G401.6 (cell line): ENCODE measurements around the gene TRMT2A.

Source experiments
- FAIRE-seq: peaks from 2 replicates; lab custom pipeline; 2012; peaks lifted over from hg19 to GRCh38; lab: Jason Lieb, UNC

The TRMT2A gene

DNA sequence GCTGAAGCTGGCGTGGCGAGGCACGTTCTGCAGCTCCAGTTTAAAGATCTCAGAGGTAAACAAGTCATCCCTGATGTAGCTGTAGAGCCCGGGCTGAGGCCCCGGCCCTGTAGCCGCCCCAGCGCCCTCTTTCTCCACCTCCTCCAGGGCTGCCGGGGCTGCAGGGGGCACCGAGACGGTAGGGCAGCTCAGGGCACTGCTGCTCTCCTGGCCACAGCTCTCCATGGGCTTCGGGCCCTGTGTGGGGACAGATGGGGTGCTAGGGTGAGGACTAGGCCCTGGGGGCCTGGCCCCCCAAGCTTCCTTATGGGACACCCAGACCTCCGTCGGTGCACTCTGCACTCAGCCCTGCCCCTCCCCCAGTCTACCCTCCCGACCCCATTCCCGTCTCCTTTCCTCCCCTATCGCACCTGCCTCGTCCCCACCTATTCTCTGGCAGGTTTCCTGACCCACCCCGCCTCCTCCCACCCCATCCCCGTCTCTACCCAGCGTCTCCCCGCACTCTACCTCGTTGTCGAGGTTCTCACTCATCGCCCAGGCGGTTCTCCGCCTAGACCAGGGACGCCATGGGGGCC is 563 bp downstream of the TRMT2A start:
- FAIRE-seq: no peak

GRCh38 chr22:20115691-20116375 is 1.2 kb downstream of the TRMT2A start, which contains the start of gene RANBP1:
Gene RANBP1 (plus strand): TSS chr22:20116104. CDS start chr22:20116185, 81 bp downstream.
- FAIRE-seq: no peak

DNA sequence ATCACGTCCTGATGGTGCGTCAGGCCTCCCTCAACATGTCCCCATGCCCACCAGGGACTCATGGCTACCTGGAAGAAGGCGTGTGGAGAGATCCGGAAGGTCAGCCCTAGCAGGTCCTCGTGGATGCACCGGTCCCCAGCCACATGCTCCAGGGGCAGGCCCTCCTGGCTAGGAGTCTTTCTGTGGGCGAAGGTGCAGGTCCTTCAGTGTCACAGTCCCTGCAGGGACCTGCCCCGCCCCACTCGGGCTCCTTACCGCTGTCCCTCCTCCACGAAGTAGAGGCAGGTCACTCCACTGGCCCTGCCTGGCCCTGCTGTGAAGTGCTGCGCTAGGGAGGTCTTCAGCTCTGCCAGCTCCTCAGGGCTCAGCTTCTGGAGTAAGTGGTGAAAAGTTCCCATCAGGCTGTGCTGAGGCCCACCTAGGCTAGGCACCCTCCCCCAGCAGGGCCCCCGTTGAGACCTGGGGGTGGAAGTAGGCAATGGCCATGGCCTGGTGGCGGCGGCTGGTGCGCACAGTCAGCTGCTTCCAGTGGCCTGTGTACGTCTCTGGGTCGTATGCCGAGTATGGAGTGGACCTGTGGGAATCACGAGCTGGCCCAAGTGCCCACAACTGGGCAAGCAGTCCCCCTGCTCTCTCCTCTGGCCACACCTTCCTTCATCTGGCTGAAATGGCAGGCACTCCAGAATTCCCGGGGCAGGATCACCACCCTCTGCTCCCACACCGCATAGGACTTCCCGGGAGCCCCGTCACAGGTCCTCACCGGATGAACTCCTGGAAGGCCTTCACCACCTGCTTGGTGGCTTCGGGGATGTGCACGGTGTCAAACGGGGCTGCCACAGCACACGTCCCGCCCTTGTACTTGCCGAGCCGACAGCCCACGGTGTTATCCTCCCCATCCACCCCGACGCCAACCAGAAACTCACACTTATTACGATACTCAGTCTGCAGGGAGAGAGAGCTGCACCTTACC is 2.2 kb downstream of the TRMT2A start:
- no peak for FAIRE-seq

DNA sequence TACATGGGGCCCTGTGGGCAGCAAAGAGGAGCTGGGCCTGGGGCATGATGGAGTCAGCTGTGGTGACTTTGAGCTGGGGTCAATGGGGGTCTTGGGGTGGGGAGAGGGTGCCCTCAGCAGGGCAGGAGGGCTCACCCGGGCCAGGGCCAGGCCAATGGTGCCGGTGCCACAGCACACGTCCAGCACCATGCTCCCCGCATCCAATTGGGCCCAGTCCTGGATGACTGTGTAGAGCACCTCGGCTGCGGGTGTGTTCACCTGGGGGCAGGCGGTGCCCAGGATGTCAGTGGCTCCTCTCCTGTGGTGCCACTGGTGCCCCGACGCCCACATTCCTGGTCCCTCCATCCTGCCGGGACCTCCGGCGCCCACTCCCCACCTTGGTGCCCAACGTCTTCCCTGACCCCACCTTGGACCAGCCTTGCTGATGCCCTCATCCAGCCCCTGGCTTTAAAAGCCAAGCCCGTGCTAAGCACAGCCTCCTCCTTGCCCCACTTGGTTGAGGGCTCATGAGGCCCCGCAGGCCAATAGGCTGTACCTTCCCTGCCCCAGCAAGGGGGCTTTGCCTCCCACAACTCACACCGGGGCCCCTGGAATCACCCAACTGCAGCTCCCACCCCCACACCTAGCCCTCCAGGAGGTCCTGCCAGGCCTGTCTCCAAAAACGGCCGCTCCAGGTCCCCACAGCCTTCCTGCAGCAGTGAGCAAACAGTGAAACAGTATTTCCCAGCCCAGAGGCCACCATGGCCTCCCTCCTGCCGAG is 3.3 kb downstream of the TRMT2A start:
- no peak for FAIRE-seq

- no peak for FAIRE-seq
Measured at GRCh38 chr22:20112623-20113511, 4.2 kb downstream of the TRMT2A start.

GRCh38 chr22:20111689-20112622 is 5.1 kb downstream of the TRMT2A start:
- no peak for FAIRE-seq

DNA sequence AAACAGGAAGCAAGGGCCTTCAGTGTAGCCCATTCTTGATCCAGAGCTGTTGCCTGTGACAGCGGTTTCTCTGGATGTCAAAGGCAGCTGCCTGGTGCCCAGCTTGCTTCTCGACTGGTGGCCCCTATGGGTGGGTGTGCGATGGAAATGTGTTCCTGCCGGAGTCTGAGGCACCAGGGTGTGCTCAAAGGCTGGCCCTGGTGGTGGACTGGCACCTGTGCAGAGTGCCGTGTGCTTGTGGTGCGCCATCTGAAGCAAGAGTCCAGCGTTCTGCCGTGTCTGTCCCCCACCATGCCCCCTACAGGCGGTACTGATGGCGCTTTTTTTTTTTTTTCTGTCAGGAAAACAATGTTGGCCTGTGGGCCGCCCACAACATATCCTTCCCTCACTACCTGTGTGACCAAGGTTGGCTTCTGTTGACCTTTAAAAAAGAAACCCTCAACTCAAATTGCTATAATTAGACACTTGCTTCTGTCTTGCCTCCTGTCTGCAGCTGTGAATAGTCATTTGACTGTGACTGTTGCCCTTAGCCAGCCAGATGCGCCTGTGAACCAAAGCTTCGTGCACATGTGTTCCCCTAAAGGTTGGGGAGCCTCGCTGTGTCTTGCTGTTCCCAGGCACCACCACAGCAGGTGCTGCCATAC is 5.9 kb downstream of the TRMT2A start:
- FAIRE-seq: peak; percentile 74

DNA sequence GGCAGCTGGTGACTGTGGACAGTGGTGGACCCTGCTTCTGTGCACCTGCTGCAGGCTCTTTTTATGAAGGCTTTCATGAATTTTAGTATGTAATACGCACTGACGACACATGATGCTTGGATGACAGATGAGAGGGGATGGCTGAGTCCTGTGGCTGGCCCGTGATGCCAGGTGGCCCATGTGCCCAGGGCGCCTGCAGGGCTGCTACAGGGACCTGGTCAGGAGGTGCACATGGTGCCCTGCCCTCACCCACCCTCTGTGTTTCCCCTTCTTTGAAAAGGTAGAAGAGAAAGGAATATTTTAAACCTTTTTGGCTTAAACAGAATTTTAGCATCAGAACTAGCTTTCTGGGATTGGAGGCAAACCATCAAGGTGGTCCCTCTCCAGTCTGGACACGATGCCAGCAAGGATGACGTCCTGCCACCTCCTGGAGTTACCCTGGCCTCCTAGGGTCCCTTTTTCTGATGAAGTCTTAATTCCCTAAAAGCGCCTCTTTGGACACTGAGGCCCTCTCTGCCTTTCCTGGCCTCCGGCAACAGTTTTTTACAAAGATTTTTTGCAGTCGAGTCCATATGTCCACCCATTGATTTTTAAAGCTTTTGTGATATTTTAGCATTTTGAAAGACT is 6.6 kb downstream of the TRMT2A start:
- FAIRE-seq: no peak

GRCh38 chr22:20109411-20110358 is 7.3 kb downstream of the TRMT2A start:
- no peak for FAIRE-seq

DNA sequence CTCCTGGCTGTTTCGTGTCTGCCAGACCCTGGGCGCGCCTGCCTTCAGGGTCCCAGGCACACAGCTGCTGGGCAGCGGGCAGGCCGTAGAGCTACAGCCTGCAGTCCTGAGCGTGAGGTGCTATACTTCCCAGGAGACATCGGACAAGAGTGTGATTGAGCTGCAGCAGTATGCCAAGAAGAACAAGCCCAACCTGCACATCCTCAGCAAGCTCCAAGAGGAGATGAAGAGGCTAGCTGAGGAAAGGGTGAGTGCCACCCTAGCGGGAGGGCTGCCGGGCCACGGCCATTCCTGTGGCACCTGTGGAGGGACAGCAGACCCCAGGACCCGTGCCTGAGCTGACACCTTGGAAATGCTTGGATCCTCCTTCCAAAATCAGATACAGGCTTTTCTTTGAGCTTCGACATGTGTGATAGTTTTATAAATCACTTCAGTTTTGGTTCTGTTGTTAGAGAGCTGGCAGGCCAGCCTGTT is 8.2 kb downstream of the TRMT2A start:
- FAIRE-seq: no peak

- FAIRE-seq: no peak
Measured at GRCh38 chr22:20107951-20108756, 8.9 kb downstream of the TRMT2A start.

GRCh38 chr22:20107471-20107901 is 9.5 kb downstream of the TRMT2A start:
- no peak for FAIRE-seq

- no peak for FAIRE-seq
Measured at GRCh38 chr22:20106849-20107237, 10.2 kb downstream of the TRMT2A start.

DNA sequence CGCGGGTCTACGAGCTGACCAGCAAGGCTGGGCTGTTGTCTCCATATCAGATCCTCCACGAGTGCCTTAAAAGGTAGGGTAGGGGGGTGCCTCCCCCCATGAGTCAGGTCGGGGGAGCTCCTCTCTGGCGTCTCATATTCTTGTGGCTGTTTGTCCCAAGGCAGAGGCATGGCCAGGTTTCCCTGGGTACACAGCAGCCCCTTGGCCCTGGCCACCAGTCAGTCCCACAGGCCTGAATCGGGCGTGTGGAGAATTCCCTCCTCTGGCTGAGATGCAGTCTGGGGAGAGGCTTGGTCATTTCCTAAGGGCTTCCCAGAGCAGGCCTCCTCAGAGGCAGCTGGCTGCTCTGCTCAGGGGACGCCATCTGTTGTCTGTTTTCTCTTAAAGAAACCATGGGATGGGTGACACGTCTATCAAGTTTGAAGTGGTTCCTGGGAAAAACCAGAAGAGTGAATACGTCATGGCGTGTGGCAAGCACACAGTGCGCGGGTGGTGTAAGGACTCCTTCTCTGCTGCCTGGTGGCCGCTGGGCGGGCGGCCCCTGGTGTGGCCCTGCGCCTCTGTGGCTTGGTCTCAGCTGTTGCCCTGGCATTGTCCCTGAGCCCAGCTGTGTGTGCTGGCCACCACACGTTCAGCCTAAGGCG is 10.7 kb downstream of the TRMT2A start:
- FAIRE-seq: no peak

- FAIRE-seq: no peak
Measured at GRCh38 chr22:20105456-20106204, 11.4 kb downstream of the TRMT2A start.
